Choroid plexus epithelial cell (primary cell): ENCODE data around the gene CTTNBP2NL.
"Not testable (repeated sequence)": the region's sequence is repeated elsewhere in the genome, so short reads cannot be mapped to it uniquely, and the experiment has no call there.

ENCODE experiments used
- DNase-seq: peaks from one replicate; pipeline ENCODE4 v3.0.0-alpha.2; 2010; ENCODE audit warnings: low read depth
- H3K4me3 ChIP-seq: 2 replicates; pipeline ENCODE4 v1.5.1; 2011; ENCODE audit warnings: low read depth, mild to moderate bottlenecking, control low read depth, low read length, moderate library complexity
- TF ChIP-seq, protein P1 (sequence below): conservative IDR thresholded peaks from 2 replicates; pipeline ENCODE4 v1.5.1; 2011; ENCODE audit warnings: low read depth, mild to moderate bottlenecking, control low read depth, inconsistent platforms, low read length, moderate library complexity

CTTNBP2NL gene

DNA sequence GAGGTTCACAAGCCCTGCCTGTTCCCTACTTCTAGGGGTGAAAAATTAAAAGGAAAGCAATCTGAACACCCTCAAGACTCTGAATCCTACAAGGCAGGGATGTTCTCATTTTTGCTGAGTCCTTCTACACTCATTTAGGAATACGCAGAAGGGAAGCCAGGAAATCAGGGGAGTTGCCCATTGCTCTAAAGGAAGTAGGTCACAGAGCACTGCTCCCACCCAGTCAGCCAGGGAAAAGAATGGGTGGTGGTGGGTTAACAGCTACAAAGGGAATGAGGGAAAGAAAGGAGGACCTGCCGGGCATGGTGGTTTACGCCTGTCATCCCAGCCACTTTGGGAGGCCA lies 2.4 kb upstream of the CTTNBP2NL start:
- no peak overlapping the region for H3K4me3 ChIP-seq
- peak; percentile 25 for DNase-seq
- TF ChIP-seq, protein P1, sequence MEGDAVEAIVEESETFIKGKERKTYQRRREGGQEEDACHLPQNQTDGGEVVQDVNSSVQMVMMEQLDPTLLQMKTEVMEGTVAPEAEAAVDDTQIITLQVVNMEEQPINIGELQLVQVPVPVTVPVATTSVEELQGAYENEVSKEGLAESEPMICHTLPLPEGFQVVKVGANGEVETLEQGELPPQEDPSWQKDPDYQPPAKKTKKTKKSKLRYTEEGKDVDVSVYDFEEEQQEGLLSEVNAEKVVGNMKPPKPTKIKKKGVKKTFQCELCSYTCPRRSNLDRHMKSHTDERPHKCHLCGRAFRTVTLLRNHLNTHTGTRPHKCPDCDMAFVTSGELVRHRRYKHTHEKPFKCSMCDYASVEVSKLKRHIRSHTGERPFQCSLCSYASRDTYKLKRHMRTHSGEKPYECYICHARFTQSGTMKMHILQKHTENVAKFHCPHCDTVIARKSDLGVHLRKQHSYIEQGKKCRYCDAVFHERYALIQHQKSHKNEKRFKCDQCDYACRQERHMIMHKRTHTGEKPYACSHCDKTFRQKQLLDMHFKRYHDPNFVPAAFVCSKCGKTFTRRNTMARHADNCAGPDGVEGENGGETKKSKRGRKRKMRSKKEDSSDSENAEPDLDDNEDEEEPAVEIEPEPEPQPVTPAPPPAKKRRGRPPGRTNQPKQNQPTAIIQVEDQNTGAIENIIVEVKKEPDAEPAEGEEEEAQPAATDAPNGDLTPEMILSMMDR, result no peak

DNA sequence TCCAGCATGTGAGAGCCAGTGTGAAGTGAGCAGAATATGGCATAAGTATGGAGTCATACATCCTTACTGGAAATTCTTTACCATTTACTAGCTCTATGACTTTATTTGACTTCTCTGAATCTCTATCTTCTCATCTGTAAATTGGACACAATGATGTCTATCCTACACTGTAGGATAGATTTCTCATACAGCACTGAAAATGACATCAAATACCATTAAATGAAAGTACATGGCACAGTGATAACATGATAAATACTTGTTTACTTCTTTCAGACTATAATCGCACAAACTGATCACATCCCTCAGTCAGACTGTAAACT lies 1.3 kb upstream of the CTTNBP2NL start:
- H3K4me3 ChIP-seq, result peak overlapping the region; percentile 45
- DNase-seq, result no peak
- TF ChIP-seq, protein P1, result no peak

DNA sequence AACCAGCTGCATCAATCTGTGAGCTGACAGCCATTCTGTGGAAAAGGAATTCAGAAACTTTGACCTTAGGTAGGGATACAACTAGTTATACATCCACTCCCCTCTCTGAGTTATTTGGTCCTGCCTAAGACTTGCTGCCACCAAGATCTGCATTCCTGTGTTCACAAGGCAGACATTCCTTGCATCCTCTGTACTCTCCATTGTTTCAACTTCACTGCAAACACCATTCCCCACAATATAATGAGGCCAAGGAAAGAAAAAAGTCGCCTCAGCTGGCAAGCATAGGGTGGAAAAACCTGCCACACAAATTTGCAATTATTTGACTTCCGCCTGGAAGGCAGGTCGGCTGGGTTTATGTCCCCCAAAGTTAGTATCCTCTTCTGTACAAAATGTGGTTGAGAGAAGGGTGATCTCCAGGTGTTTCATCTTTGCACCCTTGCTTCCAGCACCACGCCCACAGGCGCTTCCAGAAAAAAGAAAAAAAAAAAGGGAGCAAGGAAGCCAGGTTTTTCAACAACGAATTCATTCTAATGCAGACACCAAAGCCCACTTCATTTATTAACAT lies 676 bp upstream of the CTTNBP2NL start:
- peak overlapping the region; percentile 76 for H3K4me3 ChIP-seq
- DNase-seq, result peak; percentile 29
- TF ChIP-seq, protein P1, result no peak

DNA sequence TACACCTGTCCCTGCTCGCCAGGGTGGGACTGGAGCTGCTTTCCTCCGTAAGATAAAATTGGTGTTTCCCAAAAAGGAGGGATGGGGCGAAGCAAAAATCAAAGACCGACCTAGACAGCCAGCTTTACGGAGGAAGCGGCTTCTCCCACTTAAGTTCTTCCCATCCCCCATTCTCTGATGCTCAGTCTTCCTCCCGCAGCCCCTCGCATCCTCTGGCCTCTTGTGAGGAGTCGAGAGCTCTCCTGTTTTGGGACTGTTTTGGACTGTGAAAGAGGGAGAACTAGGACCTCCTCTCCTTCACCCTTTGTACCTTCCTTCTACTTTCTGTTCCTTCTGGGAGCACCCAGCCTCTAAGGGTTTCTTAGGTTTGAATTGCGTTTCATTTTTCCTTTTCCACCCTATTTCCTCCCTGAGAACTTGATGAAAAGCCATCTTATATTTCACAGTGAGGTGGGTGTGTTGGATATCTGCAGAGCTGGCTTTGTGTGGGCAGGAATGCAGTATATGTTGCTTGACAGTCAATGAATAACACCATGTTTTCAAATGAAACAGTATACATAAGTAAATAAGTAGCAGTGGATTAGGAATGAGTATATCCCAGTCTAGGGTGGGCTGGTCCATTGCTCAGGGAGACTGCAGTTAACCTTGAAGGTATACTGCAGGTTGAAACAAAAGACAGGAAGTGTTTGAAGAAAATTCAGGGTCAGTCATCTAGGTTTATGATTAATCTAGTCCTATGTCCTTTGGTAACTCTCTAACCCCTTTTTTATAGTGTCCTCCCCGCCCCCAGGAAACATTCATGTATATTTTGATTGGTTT lies 848 bp downstream of the CTTNBP2NL start:
- TF ChIP-seq, protein P1, result no peak
- DNase-seq, result peak; percentile 41

DNA sequence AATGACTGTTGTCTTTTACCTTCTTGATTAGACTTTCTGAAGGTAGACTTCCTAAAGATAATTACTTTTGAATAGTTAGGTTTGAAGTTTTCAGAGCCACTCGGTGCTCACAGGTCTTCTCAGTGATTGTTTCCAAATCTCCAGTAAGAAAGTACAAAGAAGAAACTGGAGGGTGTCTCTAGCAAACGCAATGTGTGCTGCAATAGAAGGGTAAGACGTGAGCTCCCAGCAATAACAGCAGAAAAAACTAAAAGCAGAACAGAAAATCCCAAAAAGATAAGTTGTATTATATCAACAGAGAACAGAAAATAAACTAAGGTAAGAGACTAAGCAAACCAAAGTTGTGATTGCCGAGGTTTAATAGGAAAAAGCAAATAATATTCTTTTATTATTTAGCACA lies 1.8 kb downstream of the CTTNBP2NL start:
- peak overlapping the region; percentile 76 for H3K4me3 ChIP-seq
- no peak for DNase-seq
- TF ChIP-seq, protein P1, result no peak

More for the DNA sequence above, 848 bp downstream of the CTTNBP2NL start:
- peak overlapping the region; percentile 76 for H3K4me3 ChIP-seq

DNA sequence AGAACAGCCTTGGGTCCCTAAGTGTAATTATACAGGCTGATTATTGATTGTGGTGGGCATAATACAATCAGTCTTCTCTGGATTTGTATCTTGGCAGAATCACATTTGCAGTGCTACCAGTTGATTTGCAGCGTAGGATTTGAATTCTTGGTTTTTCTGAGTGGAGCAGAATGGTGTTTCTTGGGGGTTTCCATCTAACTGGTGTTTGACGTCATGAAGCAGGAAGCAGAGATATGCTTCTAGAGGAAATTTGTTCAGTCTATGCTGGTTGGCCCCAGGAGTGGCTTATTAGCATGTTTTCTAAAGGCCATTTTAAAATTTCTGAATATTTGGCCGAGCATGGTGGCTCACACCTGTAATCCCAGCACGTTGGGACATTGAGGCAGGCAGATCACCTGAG lies 3.4 kb downstream of the CTTNBP2NL start:
- peak; percentile 23 for DNase-seq
- TF ChIP-seq, protein P1, result no peak

DNA sequence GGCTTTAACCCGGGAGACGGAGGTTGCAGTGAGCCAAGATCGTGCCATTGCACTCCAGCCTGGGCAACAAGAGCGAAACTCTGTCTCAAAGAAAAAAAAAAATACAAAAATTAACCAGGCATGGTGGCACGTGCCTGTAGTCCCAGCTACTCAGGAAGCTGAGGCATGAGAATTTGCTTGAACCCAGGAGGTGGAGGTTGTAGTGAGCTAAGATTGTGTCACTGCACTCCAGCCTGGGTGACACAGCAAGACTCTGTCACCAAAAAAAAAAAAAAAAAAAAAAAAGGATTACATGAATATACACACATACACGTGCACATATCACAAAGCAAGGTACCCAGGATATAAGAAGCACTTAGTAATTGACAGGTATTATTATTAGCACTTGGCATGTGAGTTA lies 4.7 kb downstream of the CTTNBP2NL start:
- DNase-seq, H3K4me3 ChIP-seq: not testable (repeated sequence)

More for the DNA sequence above, 3.4 kb downstream of the CTTNBP2NL start:
- H3K4me3 ChIP-seq, result no peak overlapping the region
